H1 (cell line): ENCODE results near the gene SMG7. TPM values are rescaled to one million over a fixed set of nuclear protein-coding genes. Genes with fewer than 3 reads are reported as not detected.

Source experiments
- CTCF ChIA-PET: fragments of 300-600 bp; sonication (Branson Sonifier 250); formaldehyde crosslinking; loops from one replicate; lab custom pipeline; 2021; ENCODE audit not compliant: partially characterized antibody; lab: Charles Lee
- POLR2A ChIA-PET: fragments of 300-600 bp; sonication (Branson Sonifier 250); formaldehyde crosslinking; loops from one replicate; lab custom pipeline; 2021; ENCODE audit warnings: inconsistent platforms; ENCODE audit not compliant: partially characterized antibody; lab: Charles Lee
- DNase-seq, 2 experiments: peaks; one replicate each; pipeline versions ENCODE4 v3.0.0 to v3.0.0-alpha.2; 2010 to 2022; ENCODE audit warnings: low spot score in 2 of 2, low read depth in 1 of 2, mixed read lengths in 1 of 2
- FAIRE-seq: peaks from 2 replicates; lab custom pipeline; 2011; peaks lifted over from hg19 to GRCh38; lab: Jason Lieb, UNC
- H2AFZ ChIP-seq: 2 replicates; pipeline ENCODE4 v1.8.1; 2012; ENCODE audit warnings: low read length, inconsistent platforms
- H2AK5ac ChIP-seq: 2 replicates; pipeline ENCODE4 v1.6.1; 2013; ENCODE audit warnings: low read depth, low read length
- H2BK120ac ChIP-seq: replicated peaks from 2 replicates; pipeline ENCODE3; 2013; ENCODE audit warnings: low read depth, low read length, inconsistent platforms
- H2BK12ac ChIP-seq: 2 replicates; pipeline ENCODE4 v1.6.1; 2013; ENCODE audit warnings: low read depth, low read length
- H2BK15ac ChIP-seq: 2 replicates; pipeline ENCODE4 v1.6.1; 2013; ENCODE audit warnings: low read length
- H2BK20ac ChIP-seq: 2 replicates; pipeline ENCODE4 v1.6.1; 2013; ENCODE audit warnings: low read length
- H2BK5ac ChIP-seq: 2 replicates; pipeline ENCODE4 v1.6.1; 2013; ENCODE audit warnings: low read depth, low read length
- H3K14ac ChIP-seq: 2 replicates; pipeline ENCODE4 v1.6.1; 2013; ENCODE audit warnings: inconsistent platforms; ENCODE audit not compliant: insufficient read length
- H3K18ac ChIP-seq: 2 replicates; pipeline ENCODE4 v1.6.1; 2013; ENCODE audit warnings: low read length; ENCODE audit errors: extremely low read depth
- H3K23ac ChIP-seq: 2 replicates; pipeline ENCODE4 v1.6.1; 2013; ENCODE audit warnings: inconsistent platforms; ENCODE audit not compliant: insufficient read length
- H3K23me2 ChIP-seq: 2 replicates; pipeline ENCODE4 v1.6.1; 2013; ENCODE audit warnings: low read depth, low read length
- H3K27ac ChIP-seq: 2 replicates; pipeline ENCODE4 v1.6.1; 2011; ENCODE audit warnings: low read depth, low read length, inconsistent platforms
- H3K27me3 ChIP-seq, 4 experiments: replicated peaks in 1 of 4; 1 replicate in 1 of 4; 2 replicates in 3 of 4; pipeline versions ENCODE4 v1.6.1 to v1.8.1; 2011 to 2013; ENCODE audit warnings: low read length in 3 of 4, mild to moderate bottlenecking in 3 of 4, inconsistent platforms in 2 of 4, mixed read lengths in 2 of 4, moderate library complexity in 1 of 4; ENCODE audit not compliant: control insufficient read depth in 3 of 4, insufficient read depth in 3 of 4; ENCODE audit errors: extremely low read depth in 1 of 4
- H3K36me3 ChIP-seq, 4 experiments: 2 replicates each; pipeline versions ENCODE4 v1.6.1 to v1.8.1; 2011 to 2013; ENCODE audit warnings: mild to moderate bottlenecking in 4 of 4, low read length in 3 of 4, moderate library complexity in 2 of 4, control low read depth in 1 of 4, inconsistent platforms in 1 of 4; ENCODE audit not compliant: insufficient read depth in 4 of 4, control insufficient read depth in 2 of 4
- H3K4ac ChIP-seq: replicated peaks from 2 replicates; pipeline ENCODE3; 2013; ENCODE audit warnings: low read length, low read depth, mixed read lengths, inconsistent platforms; ENCODE audit not compliant: insufficient read length
- H3K4me1 ChIP-seq, 4 experiments: replicated peaks in 1 of 4; 1 replicate in 1 of 4; 2 replicates in 3 of 4; pipeline versions ENCODE4 v1.6.1 to v1.8.1; 2011 to 2013; ENCODE audit warnings: low read length in 3 of 4, inconsistent platforms in 2 of 4, mixed read lengths in 1 of 4; ENCODE audit not compliant: insufficient read depth in 4 of 4, control insufficient read depth in 3 of 4
- H3K4me2 ChIP-seq, 2 experiments: 2 replicates each; pipeline versions ENCODE4 v1.6.1 to v1.8.1; 2011 to 2013; ENCODE audit warnings: low read depth in 2 of 2, low read length in 2 of 2, control low read depth in 1 of 2, inconsistent platforms in 1 of 2, mild to moderate bottlenecking in 1 of 2; ENCODE audit not compliant: insufficient read depth in 1 of 2
- H3K4me3 ChIP-seq, 4 experiments: fragments of 200-600, 300-600 bp in 1 of 4; sonication (generic), shearing (Covaris generic), sonication (Bioruptor Twin) in 1 of 4; 2 replicates each; pipeline versions ENCODE4 v1.5.1 to v1.8.1; 2011 to 2016; ENCODE audit warnings: low read length in 4 of 4, low read depth in 3 of 4, control low read depth in 2 of 4, inconsistent platforms in 2 of 4, mild to moderate bottlenecking in 2 of 4, mixed read lengths in 1 of 4, moderate library complexity in 1 of 4; ENCODE audit not compliant: insufficient read depth in 2 of 4; ENCODE audit errors: extremely low read depth in 1 of 4
- H3K56ac ChIP-seq: replicated peaks from 2 replicates; pipeline ENCODE3; 2013; ENCODE audit warnings: low read depth, mild to moderate bottlenecking, mixed read lengths, low read length, inconsistent platforms; ENCODE audit not compliant: insufficient read length
- H3K79me1 ChIP-seq: 2 replicates; pipeline ENCODE4 v1.6.1; 2013; ENCODE audit warnings: low read depth, low read length, control low read depth
- H3K79me2 ChIP-seq, 2 experiments: 2 replicates each; pipeline versions ENCODE4 v1.6.1 to v1.8.1; 2012 to 2013; ENCODE audit warnings: low read length in 2 of 2, mild to moderate bottlenecking in 2 of 2, inconsistent platforms in 1 of 2; ENCODE audit not compliant: insufficient read depth in 2 of 2, control insufficient read depth in 1 of 2
- H3K9ac ChIP-seq, 4 experiments: replicated peaks in 1 of 4; 1 replicate in 1 of 4; 2 replicates in 3 of 4; pipeline versions ENCODE4 v1.6.1 to v1.8.1; 2011 to 2013; ENCODE audit warnings: low read depth in 3 of 4, low read length in 3 of 4, control low read depth in 2 of 4, mild to moderate bottlenecking in 2 of 4, moderate library complexity in 2 of 4, inconsistent platforms in 1 of 4; ENCODE audit errors: extremely low read depth in 1 of 4
- H3K9me3 ChIP-seq, 2 experiments: 2 replicates each; pipeline versions ENCODE4 v1.6.1 to v1.8.1; 2012 to 2013; ENCODE audit warnings: mild to moderate bottlenecking in 2 of 2, moderate library complexity in 2 of 2, control low read depth in 1 of 2, inconsistent platforms in 1 of 2, low read depth in 1 of 2, low read length in 1 of 2, mixed read lengths in 1 of 2; ENCODE audit not compliant: insufficient read depth in 2 of 2
- H4K20me1 ChIP-seq, 2 experiments: replicated peaks in 1 of 2; 2 replicates each; pipeline versions ENCODE3 to v1.8.1; 2011 to 2013; ENCODE audit warnings: inconsistent platforms in 2 of 2, low read length in 2 of 2, mild to moderate bottlenecking in 1 of 2; ENCODE audit not compliant: insufficient read depth in 2 of 2, control insufficient read depth in 1 of 2
- H4K5ac ChIP-seq: 2 replicates; pipeline ENCODE4 v1.6.1; 2013; ENCODE audit warnings: low read length, low read depth, mixed read lengths, inconsistent platforms; ENCODE audit not compliant: insufficient read length
- H4K8ac ChIP-seq: 2 replicates; pipeline ENCODE4 v1.8.0; 2013; ENCODE audit warnings: mild to moderate bottlenecking, moderate library complexity, low read length, inconsistent platforms; ENCODE audit not compliant: insufficient read depth; ENCODE audit errors: extremely low read depth
- H4K91ac ChIP-seq: replicated peaks from 2 replicates; pipeline ENCODE3; 2013; ENCODE audit warnings: low read length, mixed read lengths, inconsistent platforms; ENCODE audit not compliant: insufficient read length
- CTCF ChIP-seq, 3 experiments: IDR thresholded peaks; 1 replicate in 2 of 3; 2 replicates in 1 of 3; pipeline versions ENCODE4 v1.5.1 to v1.6.1; 2011; ENCODE audit warnings: low read length in 3 of 3, mild to moderate bottlenecking in 3 of 3, inconsistent platforms in 2 of 3, low read depth in 1 of 3, moderate library complexity in 1 of 3; ENCODE audit not compliant: insufficient read depth in 1 of 3; ENCODE audit errors: control extremely low read depth in 1 of 3
- EP300 ChIP-seq, 2 experiments: IDR thresholded peaks; 1 replicate in 1 of 2; 2 replicates in 1 of 2; pipeline ENCODE4 v1.6.1; 2011 to 2012; ENCODE audit warnings: low read depth in 2 of 2, low read length in 2 of 2, mild to moderate bottlenecking in 2 of 2, borderline replicate concordance in 1 of 2, inconsistent platforms in 1 of 2, moderate library complexity in 1 of 2
- FOSL1 ChIP-seq: IDR thresholded peaks from 2 replicates; pipeline ENCODE4 v1.6.1; 2011; ENCODE audit warnings: mild to moderate bottlenecking, low read depth, low read length, moderate library complexity; ENCODE audit not compliant: insufficient read depth
- NANOG ChIP-seq: IDR thresholded peaks from 2 replicates; pipeline ENCODE4 v1.6.1; 2011; ENCODE audit warnings: low read length, low read depth, mild to moderate bottlenecking, inconsistent platforms; ENCODE audit not compliant: insufficient read depth, poor library complexity, severe bottlenecking
- RFX5 ChIP-seq: IDR thresholded peaks from 2 replicates; pipeline ENCODE4 v1.6.1; 2011; ENCODE audit warnings: low read depth, low read length, improper control_type of control experiment, borderline replicate concordance
- SIX5 ChIP-seq: IDR thresholded peaks from 2 replicates; pipeline ENCODE4 v1.6.1; 2011; ENCODE audit warnings: mild to moderate bottlenecking, low read depth, low read length
- USF2 ChIP-seq: IDR thresholded peaks from 2 replicates; pipeline ENCODE4 v1.6.1; 2011; ENCODE audit warnings: low read length, improper control_type of control experiment
- YY1 ChIP-seq: IDR thresholded peaks from 2 replicates; pipeline ENCODE4 v1.6.1; 2011; ENCODE audit warnings: low read depth, mild to moderate bottlenecking, low read length
- WGBS, 2 experiments: shearing (Covaris generic) in 1 of 2; methylation state at CpG; one replicate each; pipeline versions ENCODE4 v1.1.6 to v1.1.7; 2013 to 2015; ENCODE audit warnings: low lambda C conversion rate in 2 of 2, mixed read lengths in 2 of 2, inconsistent platforms in 1 of 2, low coverage in 1 of 2, missing lambda C conversion rate in 1 of 2; ENCODE audit not compliant: insufficient replicate concordance in 2 of 2, insufficient coverage in 1 of 2, insufficient read length in 1 of 2; ENCODE audit errors: extremely low coverage in 1 of 2, missing lambda C conversion rate in 1 of 2; 5-methylcytosine and 5-hydroxymethylcytosine counted together
- polyA plus RNA-seq, 7 experiments: library from polyadenylated mRNA; depleted of rRNA in 3 of 7; stranded (reverse) in 5 of 7; unstranded in 2 of 7; fragments of >200 nt in 5 of 7; fragments of 200-250 nt in 2 of 7; gene quantifications; 1 replicate in 5 of 7; 2 replicates in 1 of 7; 4 replicates in 1 of 7; pipeline versions ENCODE4 v1.2.1 to v1.2.3, GENCODE V29; 2011 to 2013; ENCODE audit warnings: missing spikeins in 2 of 7, mixed read lengths in 2 of 7
- total RNA-seq: library from RNA; stranded (reverse); fragmentation: NEBNext Ultra II Directional; extraction: Animal tissue kit (Norgen Biotek cat#: 25700); gene quantifications from 2 replicates; pipeline ENCODE4 v1.2.1, GENCODE V29; 2021
- TF ChIP-seq, protein P1 (sequence below): IDR thresholded peaks from 2 replicates; pipeline ENCODE4 v1.6.1; 2012; ENCODE audit warnings: inconsistent platforms

Gene SMG7
- total and polyA plus RNA-seq, 2 of the 8 experiments (the other 6 are each of a cell fraction or from before 2014, with no cell fraction given): 39.3 to 65.6 TPM

DNA sequence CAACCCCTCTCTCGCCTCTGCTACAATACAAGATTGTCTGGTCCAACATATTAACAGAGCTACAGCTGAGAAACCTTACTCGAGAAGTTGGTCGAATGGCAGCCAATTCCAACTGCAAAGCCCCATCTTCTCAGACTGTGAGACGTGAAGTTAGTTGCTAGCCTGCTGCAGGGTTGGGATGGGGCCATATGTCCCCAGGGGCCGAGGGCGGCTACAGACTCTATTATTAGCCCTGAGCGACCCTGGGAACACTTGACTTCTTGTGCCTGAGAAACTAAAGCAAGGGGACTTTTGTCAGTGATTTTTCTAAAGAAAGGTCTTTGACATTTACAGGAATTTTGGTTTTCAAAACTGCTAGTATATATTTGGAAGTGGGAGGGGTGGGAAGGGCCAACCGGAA is 104.2 kb downstream of the SMG7 start:
- ChIA-PET CTCF (interaction anchor here (1.8 kb wide), 1 partner anchor 10 kb away, joined by 6 read pairs; no protein-coding TSS in a partner anchor), POLR2A (interaction anchor here (0.6 to 1.5 kb wide), 2 partner anchors 9 to 11 kb away, joined by 3 to 4 read pairs; no protein-coding TSS in a partner anchor)
- Histone ChIP-seq H3K9ac (no peak overlapping the region), H3K4me1 (peaks cover 0 to 6% (median 2%) of the 10 kb centered on the region in 4 experiments; a peak in 4 of 7 replicates), H2BK120ac (no peak overlapping the region), H3K4me3 (no peak overlapping the region), H3K79me1 (0 out of 2 replicates have a peak, but pooled peaks cover 2% of the 10 kb centered on the region), H3K79me2 (no peaks in the 10 kb centered on the region), H4K5ac (no peak overlapping the region), H4K8ac (no peak overlapping the region), H3K23ac (no peak overlapping the region), H2BK20ac (no peak overlapping the region), H3K18ac (no peak overlapping the region), H3K4ac (no peak overlapping the region), H3K36me3 (no peaks in the 10 kb centered on the region; a peak in 1 of 8 replicates), H2AK5ac (no peak overlapping the region), H3K56ac (no peak overlapping the region), H2AFZ (no peak overlapping the region), H4K91ac (no peak overlapping the region), H2BK15ac (no peak overlapping the region), H3K14ac (no peak overlapping the region), H3K27ac (no peak overlapping the region), H2BK12ac (no peak overlapping the region), H3K23me2 (no peaks in the 10 kb centered on the region), H2BK5ac (no peak overlapping the region), H4K20me1 (no peaks in the 10 kb centered on the region), H3K4me2 (no peak overlapping the region), H3K9me3 (no peaks in the 10 kb centered on the region), H3K27me3 (no peaks in the 10 kb centered on the region)
- DNase-seq (no peak), FAIRE-seq (no peak)
- 94% methylated on average over 8 of the region's 8 CpGs; no CpG with 5 or more reads in 1 of the 2 experiments for WGBS, 2 experiments
- no peak for TF ChIP-seq FOSL1
- TF ChIP-seq USF2: no peak
- no peak for TF ChIP-seq RFX5
- TF ChIP-seq, protein P1, sequence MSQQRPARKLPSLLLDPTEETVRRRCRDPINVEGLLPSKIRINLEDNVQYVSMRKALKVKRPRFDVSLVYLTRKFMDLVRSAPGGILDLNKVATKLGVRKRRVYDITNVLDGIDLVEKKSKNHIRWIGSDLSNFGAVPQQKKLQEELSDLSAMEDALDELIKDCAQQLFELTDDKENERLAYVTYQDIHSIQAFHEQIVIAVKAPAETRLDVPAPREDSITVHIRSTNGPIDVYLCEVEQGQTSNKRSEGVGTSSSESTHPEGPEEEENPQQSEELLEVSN: no peak
- no peak for TF ChIP-seq YY1
- no peak for TF ChIP-seq NANOG
- TF ChIP-seq SIX5: no peak
- TF ChIP-seq CTCF (IDR thresholded peaks at IDR 0.05; ENCODE audit: control extremely low read depth in 1 of 3, insufficient read depth in 1 of 3, low read depth in 1 of 3, low read length in 3 of 3): no peak
- TF ChIP-seq EP300 (IDR thresholded peaks at IDR 0.05; ENCODE audit: borderline replicate concordance in 1 of 2, low read depth in 2 of 2, low read length in 2 of 2): no peak
